NCI-H187 (cell line): ENCODE results near the gene PPP3CA.
A peak's percentile ranks its signal among the peaks of the same experiment; 100 is the strongest.

Experiments
- DNase-seq, 2 experiments: peaks; one replicate each; lab custom pipeline; 2025; lab: John Stamatoyannopoulos, UW

Gene PPP3CA

GRCh38 chr4:101175896-101176676 is 171.2 kb downstream of the PPP3CA start:
- DNase-seq, result no peak

GRCh38 chr4:101174679-101175345 is 172.5 kb downstream of the PPP3CA start:
- no peak for DNase-seq

- no peak for DNase-seq
Measured at GRCh38 chr4:101172369-101172768, 175.0 kb downstream of the PPP3CA start.

GRCh38 chr4:101171747-101172146 is 175.6 kb downstream of the PPP3CA start:
- DNase-seq, result no peak

GRCh38 chr4:101169044-101170014 is 178.0 kb downstream of the PPP3CA start:
- DNase-seq, result peak; percentile 3 to 6

GRCh38 chr4:101163936-101164335 is 183.4 kb downstream of the PPP3CA start:
- DNase-seq, result no peak

GRCh38 chr4:101162990-101163380 is 184.3 kb downstream of the PPP3CA start:
- no peak for DNase-seq

DNA sequence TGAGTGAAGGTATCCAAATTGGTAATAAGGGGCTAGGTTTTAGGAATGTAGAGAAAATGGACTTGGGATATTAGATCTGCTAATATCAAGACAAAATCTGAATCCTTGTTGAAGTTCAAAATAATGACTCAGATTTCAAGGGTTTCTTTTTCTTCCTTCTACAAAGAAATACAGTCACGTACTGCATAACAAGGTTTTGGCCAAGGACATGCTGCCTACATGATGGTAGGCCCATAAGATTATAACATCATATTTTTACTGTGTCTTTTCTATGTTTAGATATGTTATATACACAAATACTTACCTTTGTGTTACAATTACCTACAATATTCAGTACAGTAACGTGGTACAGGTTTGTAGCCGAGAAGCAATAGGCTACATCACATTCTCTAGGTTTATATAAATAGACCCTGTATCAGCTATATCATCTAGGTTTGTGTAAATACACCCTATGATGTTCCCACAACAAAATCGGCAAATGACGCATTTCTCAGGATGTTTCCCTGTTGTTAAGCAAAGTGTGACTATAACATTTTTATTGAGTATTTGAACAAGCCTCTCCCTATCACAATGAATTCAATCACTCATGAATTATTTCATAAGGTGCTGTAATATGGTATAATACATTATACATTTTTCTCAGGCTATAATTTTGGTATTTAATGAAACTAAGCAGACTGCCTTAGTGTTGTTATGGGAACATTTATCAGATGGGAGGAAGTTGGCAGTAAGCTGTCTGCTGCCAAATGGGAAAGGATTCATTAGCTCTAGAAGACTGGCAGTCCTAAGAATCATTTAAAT is 186.3 kb downstream of the PPP3CA start:
- no peak for DNase-seq

DNA sequence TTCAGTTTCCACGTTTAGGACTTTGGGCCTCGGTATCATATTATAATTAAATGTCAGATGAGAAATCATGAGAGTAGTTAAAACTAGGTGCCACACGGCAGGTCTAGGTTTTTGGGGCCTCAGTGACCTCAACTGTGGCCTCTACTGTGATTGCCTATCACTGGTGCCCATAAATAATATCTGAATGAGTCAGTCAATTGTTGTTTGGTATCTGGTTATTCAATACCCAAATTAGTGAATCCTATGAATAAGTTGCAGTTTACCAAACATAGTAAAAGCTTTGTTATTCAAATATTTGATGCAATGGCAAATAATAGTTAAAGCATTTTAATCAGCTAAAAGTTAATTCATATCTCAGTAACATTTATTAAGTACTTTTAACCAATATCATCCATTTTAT is 188.8 kb downstream of the PPP3CA start:
- DNase-seq, result no peak

GRCh38 chr4:101158134-101158482 is 189.2 kb downstream of the PPP3CA start:
- no peak for DNase-seq

GRCh38 chr4:101157415-101158133 is 189.8 kb downstream of the PPP3CA start:
- no peak for DNase-seq

GRCh38 chr4:101156619-101157310 is 190.6 kb downstream of the PPP3CA start:
- no peak for DNase-seq

GRCh38 chr4:101155945-101156344 is 191.4 kb downstream of the PPP3CA start:
- no peak for DNase-seq

DNA sequence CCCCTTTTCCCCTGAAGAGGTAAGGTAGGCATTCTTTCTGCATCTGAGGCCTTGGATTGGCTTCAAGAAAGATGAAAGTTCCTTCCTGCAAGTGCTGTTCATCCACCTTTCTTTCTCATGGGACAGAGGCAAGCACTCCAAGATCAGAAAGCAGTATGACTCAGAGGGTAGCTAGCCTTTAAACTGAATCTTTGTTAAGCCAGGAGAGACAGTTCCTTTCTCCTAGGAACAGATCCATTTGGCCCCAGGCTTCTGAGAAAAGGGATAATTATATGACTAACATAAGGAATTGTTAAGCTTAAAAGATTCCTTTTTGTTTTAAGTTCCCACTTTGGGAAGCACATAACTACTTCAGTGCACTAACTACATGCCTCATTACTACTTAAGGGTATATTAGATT is 192.0 kb downstream of the PPP3CA start:
- DNase-seq, result no peak

DNA sequence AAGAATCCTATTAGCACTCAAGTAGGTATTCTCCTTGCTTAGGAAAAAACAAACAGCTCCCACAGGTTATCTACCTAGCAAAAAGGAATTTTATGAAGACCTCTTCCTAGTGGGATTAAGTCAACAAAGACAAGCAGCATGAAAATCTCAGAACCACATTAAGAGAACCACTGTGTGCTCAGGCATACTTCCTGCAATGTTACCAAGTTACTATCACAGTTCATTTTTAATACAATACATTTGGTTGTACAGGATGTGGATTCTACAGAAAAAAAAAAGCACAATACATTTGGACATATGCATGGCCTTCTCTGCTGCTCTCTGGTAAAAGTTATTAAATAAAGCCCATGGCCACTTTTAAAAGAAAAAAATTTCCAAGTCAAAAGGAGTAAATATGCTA is 193.7 kb downstream of the PPP3CA start:
- no peak for DNase-seq

- no peak for DNase-seq
Measured at GRCh38 chr4:101152521-101152920, 194.8 kb downstream of the PPP3CA start.

- no peak for DNase-seq
Measured at GRCh38 chr4:101148551-101148950, 198.8 kb downstream of the PPP3CA start.

DNA sequence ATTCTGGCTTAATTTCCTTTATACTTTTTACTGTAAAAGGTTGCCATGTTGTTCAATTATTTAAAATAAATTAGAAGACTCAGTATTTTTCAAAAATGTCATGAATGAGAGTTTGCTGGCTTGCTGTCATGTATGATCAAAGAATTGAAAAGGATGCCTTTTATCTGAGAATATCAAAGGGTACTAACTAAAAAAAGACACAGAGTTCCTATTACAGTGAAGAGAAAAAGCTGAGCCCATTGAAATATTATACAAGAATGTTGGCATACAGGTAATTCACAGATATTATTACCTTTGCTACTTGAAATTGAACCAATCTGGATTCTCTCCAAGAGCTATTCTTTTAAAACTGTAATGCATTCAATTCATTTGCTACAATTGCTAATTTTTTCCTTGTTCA is 200.0 kb downstream of the PPP3CA start:
- DNase-seq, result no peak

- no peak for DNase-seq
Measured at GRCh38 chr4:101145021-101145420, 202.3 kb downstream of the PPP3CA start.

- DNase-seq, result no peak
Measured at GRCh38 chr4:101142259-101142658, 205.1 kb downstream of the PPP3CA start.
